OCI-LY1 (cell line): ENCODE measurements around the gene GPRC5C.

Experiments
- H2AFZ ChIP-seq: fragments of 200-600 bp; sonication (generic), shearing (Covaris generic); 2 replicates; pipeline ENCODE4 v1.6.0; 2014; ENCODE audit warnings: antibody characterized with exemption, mild to moderate bottlenecking, low read length
- H3F3A ChIP-seq: fragments of 200-600 bp; sonication (generic), shearing (Covaris generic); 2 replicates; pipeline ENCODE4 v1.6.0; 2014; ENCODE audit warnings: mild to moderate bottlenecking, antibody characterized with exemption, low read length, moderate library complexity; ENCODE audit not compliant: insufficient read depth
- H3K27ac ChIP-seq: fragments of 200-600 bp; sonication (generic); 2 replicates; pipeline ENCODE4 v1.5.1; 2014; ENCODE audit warnings: low read length, mixed run types, mild to moderate bottlenecking, low read depth; ENCODE audit not compliant: poor library complexity, severe bottlenecking
- H3K27me3 ChIP-seq: fragments of 200-600 bp; sonication (generic); 2 replicates; pipeline ENCODE4 v1.6.0; 2014; ENCODE audit warnings: antibody characterized with exemption, mild to moderate bottlenecking, low read length, moderate library complexity; ENCODE audit not compliant: insufficient read depth
- H3K36me3 ChIP-seq: fragments of 200-600 bp; sonication (generic); 2 replicates; pipeline ENCODE4 v1.6.1; 2014; ENCODE audit warnings: mild to moderate bottlenecking, antibody characterized with exemption, low read length, moderate library complexity, mixed read lengths; ENCODE audit not compliant: insufficient read depth
- H3K4me1 ChIP-seq: fragments of 200-600 bp; sonication (generic); 2 replicates; pipeline ENCODE4 v1.5.1; 2014; ENCODE audit warnings: mild to moderate bottlenecking, low read length, moderate library complexity; ENCODE audit not compliant: insufficient read depth, severe bottlenecking
- H3K4me2 ChIP-seq: fragments of 200-600 bp; sonication (generic), shearing (Covaris generic); 2 replicates; pipeline ENCODE4 v1.6.1; 2014; ENCODE audit warnings: low read length
- H3K4me3 ChIP-seq: fragments of 200-600 bp; sonication (generic); 2 replicates; pipeline ENCODE4 v1.5.1; 2014; ENCODE audit warnings: low read length, low read depth, mild to moderate bottlenecking, mixed read lengths; ENCODE audit not compliant: poor library complexity, severe bottlenecking
- H3K79me2 ChIP-seq: fragments of 200-600 bp; shearing (Covaris generic); 2 replicates; pipeline ENCODE4 v1.6.1; 2016; ENCODE audit warnings: mixed run types, low read length, mixed read lengths; ENCODE audit not compliant: insufficient read depth
- H3K9ac ChIP-seq: fragments of 200-600 bp; sonication (generic), shearing (Covaris generic); 2 replicates; pipeline ENCODE4 v1.6.1; 2014; ENCODE audit warnings: mild to moderate bottlenecking, low read length, mixed read lengths
- H3K9me2 ChIP-seq: fragments of 200-600 bp; sonication (generic), shearing (Covaris generic); 2 replicates; pipeline ENCODE4 v1.6.1; 2014; ENCODE audit warnings: low read depth, mild to moderate bottlenecking, low read length, mixed read lengths
- H3K9me3 ChIP-seq: fragments of 200-600 bp; shearing (Covaris generic); 2 replicates; pipeline ENCODE4 v1.6.1; 2014; ENCODE audit warnings: low read length, mixed read lengths
- H4K20me1 ChIP-seq: fragments of 200-600 bp; sonication (generic), shearing (Covaris generic); 2 replicates; pipeline ENCODE4 v1.6.0; 2016; ENCODE audit warnings: mild to moderate bottlenecking, low read length; ENCODE audit not compliant: insufficient read depth
- EZH2 ChIP-seq: fragments of 200-600 bp; sonication (generic), shearing (Covaris generic); IDR thresholded peaks from 2 replicates; pipeline ENCODE4 v1.8.0; 2017; ENCODE audit warnings: borderline replicate concordance, mixed run types, mild to moderate bottlenecking, antibody characterized with exemption, low read length, moderate library complexity, mixed read lengths
- TF ChIP-seq, protein P1 (sequence below): fragments of 200-600 bp; sonication (generic), shearing (Covaris generic); IDR thresholded peaks from 2 replicates; pipeline ENCODE4 v1.5.1; 2017; ENCODE audit warnings: mild to moderate bottlenecking, antibody characterized with exemption, low read length, moderate library complexity, mixed read lengths

GPRC5C gene

DNA sequence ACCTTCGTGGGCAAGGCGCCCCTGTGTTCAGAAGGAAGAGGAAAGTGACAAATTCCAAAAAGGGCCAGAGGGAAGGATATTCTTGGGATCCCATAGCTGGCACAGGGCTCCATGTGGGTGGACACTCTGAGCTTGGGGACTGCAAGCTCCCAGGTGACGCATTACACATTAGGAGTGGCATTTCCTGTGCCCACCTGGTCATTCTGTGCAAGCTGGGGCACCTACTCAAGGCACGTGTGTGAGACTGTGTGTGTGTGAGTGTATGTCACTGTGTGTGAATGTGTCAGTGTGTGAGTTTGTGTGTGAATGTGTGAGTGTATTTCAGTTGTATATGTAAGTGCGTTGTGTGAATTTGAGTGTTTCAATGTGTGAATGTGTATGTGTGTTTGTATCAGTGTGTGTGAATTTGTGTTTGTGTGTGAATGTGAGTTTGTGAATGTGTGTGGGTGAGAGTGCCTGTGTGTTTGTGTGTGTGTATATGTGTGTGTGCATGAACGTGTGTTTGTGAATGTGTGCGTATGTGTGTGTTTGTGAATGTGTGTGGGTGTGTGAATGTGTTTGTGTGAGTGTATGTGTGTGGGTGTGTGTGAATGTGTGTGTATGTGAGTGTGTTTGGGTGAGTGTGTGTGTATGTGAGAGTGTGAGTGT, 33.0 kb downstream of the GPRC5C start:
- Histone ChIP-seq H3F3A (no peaks in the 10 kb centered on the region), H3K36me3 (no peaks in the 10 kb centered on the region), H2AFZ (no peak overlapping the region), H3K4me3 (no peak overlapping the region), H3K4me1 (no peaks in the 10 kb centered on the region), H3K4me2 (no peak overlapping the region), H3K27ac (no peak overlapping the region), H3K9ac (no peak overlapping the region), H3K9me3 (no peaks in the 10 kb centered on the region), H3K27me3 (no peaks in the 10 kb centered on the region), H3K79me2 (no peaks in the 10 kb centered on the region), H3K9me2 (no peaks in the 10 kb centered on the region), H4K20me1 (no peaks in the 10 kb centered on the region)
- TF ChIP-seq, protein P1, sequence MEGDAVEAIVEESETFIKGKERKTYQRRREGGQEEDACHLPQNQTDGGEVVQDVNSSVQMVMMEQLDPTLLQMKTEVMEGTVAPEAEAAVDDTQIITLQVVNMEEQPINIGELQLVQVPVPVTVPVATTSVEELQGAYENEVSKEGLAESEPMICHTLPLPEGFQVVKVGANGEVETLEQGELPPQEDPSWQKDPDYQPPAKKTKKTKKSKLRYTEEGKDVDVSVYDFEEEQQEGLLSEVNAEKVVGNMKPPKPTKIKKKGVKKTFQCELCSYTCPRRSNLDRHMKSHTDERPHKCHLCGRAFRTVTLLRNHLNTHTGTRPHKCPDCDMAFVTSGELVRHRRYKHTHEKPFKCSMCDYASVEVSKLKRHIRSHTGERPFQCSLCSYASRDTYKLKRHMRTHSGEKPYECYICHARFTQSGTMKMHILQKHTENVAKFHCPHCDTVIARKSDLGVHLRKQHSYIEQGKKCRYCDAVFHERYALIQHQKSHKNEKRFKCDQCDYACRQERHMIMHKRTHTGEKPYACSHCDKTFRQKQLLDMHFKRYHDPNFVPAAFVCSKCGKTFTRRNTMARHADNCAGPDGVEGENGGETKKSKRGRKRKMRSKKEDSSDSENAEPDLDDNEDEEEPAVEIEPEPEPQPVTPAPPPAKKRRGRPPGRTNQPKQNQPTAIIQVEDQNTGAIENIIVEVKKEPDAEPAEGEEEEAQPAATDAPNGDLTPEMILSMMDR: no peak
- no peak for TF ChIP-seq EZH2

DNA sequence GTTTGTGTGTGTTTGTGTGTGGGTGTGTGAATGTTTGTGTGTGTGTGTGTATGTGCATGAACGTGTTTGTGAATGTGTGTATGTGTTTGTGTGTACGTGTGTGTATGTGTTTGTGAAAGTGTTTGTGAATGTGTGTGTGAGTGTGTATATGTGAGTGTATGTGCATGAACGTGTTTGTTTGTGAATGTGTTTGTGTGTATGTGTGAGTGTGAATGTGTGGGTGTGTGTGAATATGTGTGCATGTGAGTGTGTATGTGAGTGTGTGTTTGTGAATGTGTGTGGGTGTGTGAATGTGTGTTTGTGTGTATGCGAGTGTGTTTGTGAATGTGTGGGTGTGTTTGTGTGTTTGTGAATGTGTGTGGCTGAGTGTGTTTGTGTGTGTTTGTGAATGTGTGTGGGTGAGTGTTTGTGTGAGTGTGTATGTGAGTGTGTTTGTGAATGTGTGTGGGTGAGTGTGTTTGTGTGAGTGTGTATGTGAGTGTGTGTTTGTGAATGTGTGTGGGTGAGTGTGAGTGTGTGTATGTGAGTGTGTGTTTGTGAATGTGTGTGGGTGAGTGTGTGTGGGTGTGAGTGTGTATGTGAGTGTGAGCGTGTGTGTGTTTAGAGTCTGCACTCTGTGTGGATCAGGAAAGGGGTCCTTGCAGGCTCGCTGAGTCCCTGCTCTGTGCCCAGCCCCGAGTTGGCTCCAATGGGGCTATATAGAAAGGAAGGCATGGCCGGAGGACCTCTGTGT, 33.7 kb downstream of the GPRC5C start:
- Histone ChIP-seq H4K20me1 (no peaks in the 10 kb centered on the region), H3K4me2 (no peak overlapping the region), H3K9me3 (no peaks in the 10 kb centered on the region), H3K4me1 (no peaks in the 10 kb centered on the region), H3K79me2 (no peaks in the 10 kb centered on the region), H3K36me3 (no peaks in the 10 kb centered on the region), H3F3A (no peaks in the 10 kb centered on the region), H3K4me3 (no peak overlapping the region), H3K9ac (no peak overlapping the region), H3K27ac (no peak overlapping the region), H3K9me2 (no peaks in the 10 kb centered on the region), H2AFZ (no peak overlapping the region), H3K27me3 (no peaks in the 10 kb centered on the region)
- no peak for TF ChIP-seq EZH2
- TF ChIP-seq, protein P1: no peak

DNA sequence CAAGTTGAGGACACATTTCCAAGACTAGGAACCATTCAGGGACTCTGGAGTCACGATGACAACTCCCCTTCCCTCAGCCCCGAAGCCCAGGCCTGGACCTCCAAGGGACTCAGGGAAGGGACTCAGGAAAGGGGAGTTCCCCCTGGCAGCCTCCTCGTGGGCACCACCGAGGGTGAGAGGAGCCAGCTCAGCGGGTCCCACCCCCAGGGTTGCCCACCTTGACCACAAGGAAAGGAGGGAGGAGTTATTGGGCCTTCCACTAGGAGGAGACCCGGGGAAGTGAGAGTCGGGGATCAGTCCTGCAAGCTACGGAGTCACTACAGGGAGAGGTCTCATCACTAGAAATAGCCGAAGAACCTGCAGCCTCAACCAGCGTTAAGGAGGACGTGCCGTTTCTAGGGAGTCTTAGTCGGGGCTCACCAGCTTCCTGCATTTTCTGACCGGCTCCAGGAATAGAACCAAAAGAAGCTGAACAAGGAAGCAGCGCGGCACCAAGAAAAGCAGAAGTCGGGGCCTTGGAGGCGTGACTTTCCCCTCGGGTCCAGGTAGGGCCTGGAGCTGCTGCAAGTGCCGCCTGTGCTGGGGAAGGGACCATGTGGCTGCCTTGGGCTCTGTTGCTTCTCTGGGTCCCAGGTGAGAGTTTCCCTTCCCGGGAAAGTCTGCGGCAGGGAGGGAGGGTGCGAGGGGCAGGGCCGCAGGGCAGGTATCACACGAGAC, 34.4 kb downstream of the GPRC5C start, which contains the start of gene CD300A:
Gene CD300A, plus strand, starts transcription at position 524 of the 717 bp plus-strand sequence. Its CDS starts 70 bp downstream, at position 594.
- no peak within 1 kb of the TSS for H2AFZ ChIP-seq
- H3K9ac ChIP-seq: no peak within 1 kb of the TSS
- no peak within 1 kb of the TSS for H3K27ac ChIP-seq
- no peaks in the 10 kb centered on the region for H3K36me3 ChIP-seq
- TF ChIP-seq, protein P1: no peak
- no peak for TF ChIP-seq EZH2
- H3F3A ChIP-seq: no peaks in the 10 kb centered on the region
- H3K9me3 ChIP-seq: no peaks in the 10 kb centered on the region
- H3K79me2 ChIP-seq: no peaks in the 10 kb centered on the region
- no peaks in the 10 kb centered on the region for H3K4me1 ChIP-seq
- no peak within 1 kb of the TSS for H3K4me3 ChIP-seq
- H3K27me3 ChIP-seq: no peaks in the 10 kb centered on the region
- H4K20me1 ChIP-seq: no peaks in the 10 kb centered on the region
- no peaks in the 10 kb centered on the region for H3K9me2 ChIP-seq
- H3K4me2 ChIP-seq: no peak within 1 kb of the TSS
